B cell (primary cell): Measurements from ENCODE around the gene ACE. TPM values are rescaled to one million over a fixed set of nuclear protein-coding genes. Genes with fewer than 3 reads are reported as not detected.

Experiments used
- ATAC-seq: fragments of 200-7000 bp; cut with Tn5 transposase; one replicate; pipeline ENCODE4 v1.10.0; 2021; ENCODE audit warnings: low read depth, mild to moderate bottlenecking, moderate number of reproducible peaks, moderate library complexity
- CTCF ChIA-PET: fragments of 350-600 bp; sonication (Branson Sonifier 250); formaldehyde crosslinking; loops from one replicate; lab custom pipeline; 2021; ENCODE audit warnings: antibody characterized with exemption, inconsistent platforms; lab: Charles Lee
- POLR2A ChIA-PET: fragments of 350-600 bp; sonication (Branson Sonifier 250); formaldehyde crosslinking; loops from one replicate; lab custom pipeline; 2021; ENCODE audit warnings: antibody characterized with exemption; lab: Charles Lee
- DNase-seq: peaks from one replicate; pipeline ENCODE4 v3.0.0; 2013
- H2AFZ ChIP-seq: 2 replicates; pipeline ENCODE4 v1.6.1; 2012; ENCODE audit warnings: mild to moderate bottlenecking, low read depth, low read length; ENCODE audit not compliant: insufficient read depth, poor library complexity, severe bottlenecking
- H3K27ac ChIP-seq, 2 donors: 1 replicate in 1 of 2; 2 replicates in 1 of 2; pipeline ENCODE4 v1.5.1; 2012 to 2013; ENCODE audit warnings: low read length in 2 of 2, mild to moderate bottlenecking in 2 of 2, moderate library complexity in 1 of 2
- H3K27me3 ChIP-seq, 4 experiments: fragments of 200-600 bp in 1 of 4; sonication (generic) in 1 of 4; replicated peaks in 1 of 4; 1 replicate in 2 of 4; 2 replicates in 2 of 4; pipeline versions ENCODE4 v1.6.1 to v1.7.0; 2013 to 2016; ENCODE audit warnings: low read length in 3 of 4, mild to moderate bottlenecking in 2 of 4, mixed read lengths in 1 of 4, moderate library complexity in 1 of 4; ENCODE audit not compliant: insufficient read depth in 4 of 4, control insufficient read depth in 3 of 4; ENCODE audit errors: control extremely low read depth in 1 of 4
- H3K36me3 ChIP-seq, 2 experiments: replicated peaks in 1 of 2; 1 replicate in 1 of 2; 2 replicates in 1 of 2; pipeline versions ENCODE4 v1.6.1 to v1.7.1; 2013; ENCODE audit warnings: low read length in 1 of 2; ENCODE audit not compliant: insufficient read depth in 2 of 2, control insufficient read depth in 1 of 2; ENCODE audit errors: control extremely low read depth in 1 of 2, extremely low read depth in 1 of 2
- H3K4me1 ChIP-seq, 2 donors: fragments of 200-600 bp in 1 of 2; sonication (generic) in 1 of 2; 1 replicate in 1 of 2; 2 replicates in 1 of 2; pipeline versions ENCODE4 v1.5.1 to v1.6.1; 2013 to 2017; ENCODE audit warnings: low read length in 2 of 2; ENCODE audit not compliant: control insufficient read depth in 2 of 2, insufficient read depth in 2 of 2
- H3K4me2 ChIP-seq: replicated peaks from 2 replicates; pipeline ENCODE3; 2012; ENCODE audit warnings: mild to moderate bottlenecking, low read depth, low read length; ENCODE audit not compliant: poor library complexity, severe bottlenecking
- H3K4me3 ChIP-seq, 5 experiments: fragments of 200-600 bp in 1 of 5; sonication (generic) in 1 of 5; 1 replicate in 3 of 5; 2 replicates in 2 of 5; pipeline versions ENCODE4 v1.5.1 to v1.7.0; 2011 to 2016; ENCODE audit warnings: low read length in 4 of 5, mild to moderate bottlenecking in 4 of 5, low read depth in 2 of 5, control low read depth in 1 of 5, moderate library complexity in 1 of 5; ENCODE audit not compliant: insufficient read depth in 1 of 5; ENCODE audit errors: control extremely low read depth in 1 of 5, extremely low read depth in 1 of 5
- H3K79me2 ChIP-seq: fragments of 200-600 bp; sonication (generic); one replicate; pipeline ENCODE4 v1.6.0; 2016; ENCODE audit warnings: low read length; ENCODE audit not compliant: control insufficient read depth, insufficient read depth
- H3K9ac ChIP-seq: fragments of 200-600 bp; sonication (generic); 2 replicates; pipeline ENCODE4 v1.6.1; 2017; ENCODE audit warnings: mild to moderate bottlenecking, low read length, moderate library complexity
- H3K9me3 ChIP-seq, 3 donors: one replicate each; pipeline versions ENCODE4 v1.6.1 to v1.7.1; 2013; ENCODE audit warnings: low read length in 2 of 3; ENCODE audit not compliant: control insufficient read depth in 2 of 3, insufficient read depth in 1 of 3; ENCODE audit errors: control extremely low read depth in 1 of 3
- H4K20me1 ChIP-seq: 2 replicates; pipeline ENCODE4 v1.6.0; 2012; ENCODE audit warnings: mild to moderate bottlenecking, low read length; ENCODE audit not compliant: insufficient read depth, control insufficient read depth, poor library complexity, severe bottlenecking
- H3K27ac Mint-ChIP-seq: one replicate; pipeline ENCODE4 v1.8.0; 2021; ENCODE audit warnings: mixed read lengths
- H3K27me3 Mint-ChIP-seq: one replicate; pipeline ENCODE4 v1.8.0; 2021; ENCODE audit warnings: mixed read lengths
- H3K4me1 Mint-ChIP-seq: one replicate; pipeline ENCODE4 v1.8.0; 2021; ENCODE audit warnings: mixed read lengths
- H3K4me3 Mint-ChIP-seq: one replicate; pipeline ENCODE4 v1.8.0; 2021; ENCODE audit warnings: mixed read lengths
- H3K9me3 Mint-ChIP-seq: one replicate; pipeline ENCODE4 v1.8.0; 2022; ENCODE audit warnings: mixed read lengths; ENCODE audit not compliant: insufficient read depth
- EZH2 ChIP-seq: IDR thresholded peaks from 2 replicates; pipeline ENCODE4 v1.6.1; 2012; ENCODE audit warnings: borderline replicate concordance, low read depth, mild to moderate bottlenecking, moderate library complexity, low read length; ENCODE audit not compliant: insufficient read depth, poor library complexity, severe bottlenecking
- WGBS: methylation state at CpG from one replicate; pipeline ENCODE4 v1.1.5; 2013; ENCODE audit warnings: missing lambda C conversion rate; ENCODE audit not compliant: insufficient coverage; 5-methylcytosine and 5-hydroxymethylcytosine counted together
- intact Hi-C: fragments of 100-400 bp; cut with micrococcal nuclease; formaldehyde crosslinking; loops from one replicate; pipeline ENCODE4 v1.10.0; 2022
- polyA plus RNA-seq: library from polyadenylated mRNA; depleted of rRNA; stranded (reverse); fragments of >200 nt; gene quantifications from 2 replicates; pipeline ENCODE4 v1.2.3, GENCODE V29; 2012
- total RNA-seq, 2 donors: library from RNA; stranded (reverse); fragments of 120-200 nt in 1 of 2; gene quantifications; 1 replicate in 1 of 2; 2 replicates in 1 of 2; pipeline versions ENCODE4 v1.2.3 to v1.2.4, GENCODE V29; 2013 to 2022
- TF ChIP-seq, protein P1 (sequence below): fragments of 200-600 bp; IDR thresholded peaks from one replicate; pipeline ENCODE4 v1.8.0; 2022; ENCODE audit warnings: antibody characterized with exemption, mild to moderate bottlenecking

ACE gene
- total and polyA plus RNA-seq, 2 donors (not counting 1 experiment from before 2014, with no cell fraction given): 0.67 to 2.6 TPM

DNA sequence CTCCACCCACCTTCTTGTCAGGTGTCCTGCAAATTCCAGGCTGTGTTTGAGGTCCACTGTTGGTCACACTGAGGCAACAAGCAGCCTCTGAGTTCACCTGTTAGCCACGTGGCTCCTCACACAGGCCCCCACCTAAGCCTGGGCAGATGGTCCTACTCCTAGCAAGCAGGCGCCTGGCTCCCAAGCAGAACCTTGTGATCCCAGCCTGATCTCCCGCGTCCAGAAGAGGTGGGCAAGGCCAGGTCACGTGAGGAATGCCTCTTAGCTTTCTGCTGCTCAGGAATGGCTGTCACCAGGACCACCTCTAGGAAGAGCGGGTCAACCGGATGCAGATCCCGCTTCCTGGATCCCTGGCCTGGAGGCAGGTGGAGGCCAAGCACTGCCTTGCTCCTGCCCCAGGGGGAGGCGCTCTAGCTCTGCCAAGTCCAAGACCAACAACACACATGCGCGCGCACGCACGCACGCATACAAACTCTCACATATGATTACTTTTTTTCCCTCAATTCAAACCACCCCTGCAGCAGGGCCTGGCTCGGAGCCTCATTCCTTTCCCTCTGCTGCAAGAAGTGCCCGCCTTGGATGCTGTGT, 40.2 kb upstream of the ACE start:
- intact Hi-C loops: no loop called here
- CTCF ChIA-PET: interaction anchor here (0.8 to 2.7 kb wide), 4 partner anchors 11 to 176 kb away, joined by 3 to 19 read pairs (median 8); no protein-coding TSS in a partner anchor
- H3K4me1 ChIP-seq: peaks cover 15 to 30% of the 10 kb centered on the region in 2 donors
- WGBS: 96% methylated on average over 17 of the region's 17 CpGs
- H3K4me3 ChIP-seq: no peak overlapping the region
- no peak overlapping the region for H3K27ac ChIP-seq
- no peak overlapping the region for H2AFZ ChIP-seq
- no peak for TF ChIP-seq EZH2
- TF ChIP-seq, protein P1, sequence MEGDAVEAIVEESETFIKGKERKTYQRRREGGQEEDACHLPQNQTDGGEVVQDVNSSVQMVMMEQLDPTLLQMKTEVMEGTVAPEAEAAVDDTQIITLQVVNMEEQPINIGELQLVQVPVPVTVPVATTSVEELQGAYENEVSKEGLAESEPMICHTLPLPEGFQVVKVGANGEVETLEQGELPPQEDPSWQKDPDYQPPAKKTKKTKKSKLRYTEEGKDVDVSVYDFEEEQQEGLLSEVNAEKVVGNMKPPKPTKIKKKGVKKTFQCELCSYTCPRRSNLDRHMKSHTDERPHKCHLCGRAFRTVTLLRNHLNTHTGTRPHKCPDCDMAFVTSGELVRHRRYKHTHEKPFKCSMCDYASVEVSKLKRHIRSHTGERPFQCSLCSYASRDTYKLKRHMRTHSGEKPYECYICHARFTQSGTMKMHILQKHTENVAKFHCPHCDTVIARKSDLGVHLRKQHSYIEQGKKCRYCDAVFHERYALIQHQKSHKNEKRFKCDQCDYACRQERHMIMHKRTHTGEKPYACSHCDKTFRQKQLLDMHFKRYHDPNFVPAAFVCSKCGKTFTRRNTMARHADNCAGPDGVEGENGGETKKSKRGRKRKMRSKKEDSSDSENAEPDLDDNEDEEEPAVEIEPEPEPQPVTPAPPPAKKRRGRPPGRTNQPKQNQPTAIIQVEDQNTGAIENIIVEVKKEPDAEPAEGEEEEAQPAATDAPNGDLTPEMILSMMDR: no peak
- no peak overlapping the region for H3K4me2 ChIP-seq
- Mint-ChIP-seq H3K9me3 (no peaks in the 10 kb centered on the region), H3K27me3 (peaks cover 10% of the 10 kb centered on the region), H3K27ac (no peak overlapping the region), H3K4me3 (no peak overlapping the region), H3K4me1 (peaks cover 21% of the 10 kb centered on the region)
- H3K27me3 ChIP-seq: peaks cover 0 to 28% (median under 1%) of the 10 kb centered on the region in 4 experiments
- peaks cover 0 to 4% (median 0%) of the 10 kb centered on the region in 3 donors for H3K9me3 ChIP-seq
- no peak overlapping the region for H3K9ac ChIP-seq
- POLR2A ChIA-PET: interaction anchor here (0.5 kb wide), 1 partner anchor 394 kb away, joined by 3 read pairs; no protein-coding TSS in a partner anchor
- H4K20me1 ChIP-seq: no peaks in the 10 kb centered on the region
- H3K36me3 ChIP-seq: no peaks in the 10 kb centered on the region
- ATAC-seq (no peak), DNase-seq (no peak)
- H3K79me2 ChIP-seq: no peaks in the 10 kb centered on the region
